HCT116 (cell line): ENCODE results near the gene ARHGEF19. TPM values are rescaled to one million over a fixed set of nuclear protein-coding genes. Genes with fewer than 3 reads are reported as not detected.

ENCODE experiments used
- ATAC-seq: fragments of 200-7000 bp; cut with Tn5 transposase; 2 replicates; pipeline ENCODE4 v1.9.1; 2020; ENCODE audit warnings: mild to moderate bottlenecking, moderate library complexity
- BruUV-seq: library from RNA; stranded (reverse); fragments of 400-500 nt; replicated peaks from 2 replicates; lab custom pipeline; 2021; lab: Mats Ljungman, UMichigan
- CTCF ChIA-PET: fragments of 300-600 bp; sonication (Branson Sonifier 250); formaldehyde crosslinking; loops from one replicate; lab custom pipeline; 2021; ENCODE audit warnings: antibody characterized with exemption; lab: Charles Lee
- POLR2A ChIA-PET: fragments of 300-600, 350-600 bp; sonication (Branson Sonifier 250); formaldehyde crosslinking; loops from one replicate; lab custom pipeline; 2021; ENCODE audit warnings: antibody characterized with exemption; lab: Charles Lee
- RAD21 ChIA-PET, 2 experiments: fragments of 300-600 bp; sonication (Branson Sonifier 250); formaldehyde crosslinking; loops; one replicate each; lab custom pipeline; 2023; ENCODE audit warnings: low total read pairs in 2 of 2; ENCODE audit not compliant: uncharacterized antibody in 2 of 2, unreplicated experiment in 2 of 2, low non-redundant PET in 1 of 2; lab: Charles Lee
- DNase-seq: peaks from one replicate; pipeline ENCODE4 v3.0.0-alpha.2; 2010; ENCODE audit warnings: low read depth, low spot score
- H2AFZ ChIP-seq: fragments of 200-600 bp; shearing (Covaris generic), sonication (generic); 2 replicates; pipeline ENCODE4 v1.6.1; 2017; ENCODE audit warnings: low read depth, mixed run types, mixed read lengths, antibody characterized with exemption, low read length; ENCODE audit not compliant: poor library complexity, severe bottlenecking
- H3K27ac ChIP-seq: 2 replicates; pipeline ENCODE4 v1.5.1; 2012; ENCODE audit warnings: low read depth, low read length
- H3K27me3 ChIP-seq: fragments of 200-600 bp; sonication (generic); 2 replicates; pipeline ENCODE4 v1.6.1; 2016; ENCODE audit warnings: mixed run types, low read length, mixed read lengths; ENCODE audit not compliant: insufficient read depth
- H3K36me3 ChIP-seq, 2 experiments: fragments of 200-500 bp in 1 of 2; fragments of 200-600 bp in 1 of 2; sonication (Bioruptor generic) in 1 of 2; sonication (generic) in 1 of 2; 2 replicates each; pipeline versions ENCODE4 v1.5.1 to v1.6.1; 2014 to 2016; ENCODE audit warnings: low read length in 2 of 2, inconsistent platforms in 1 of 2, mixed read lengths in 1 of 2, mixed run types in 1 of 2; ENCODE audit not compliant: insufficient read depth in 2 of 2, control insufficient read depth in 1 of 2
- H3K4me1 ChIP-seq, 2 experiments: fragments of 200-600 bp in 1 of 2; sonication (generic) in 1 of 2; 2 replicates each; pipeline versions ENCODE4 v1.5.1 to v1.6.1; 2012 to 2017; ENCODE audit warnings: low read length in 2 of 2, inconsistent platforms in 1 of 2, mild to moderate bottlenecking in 1 of 2, mixed read lengths in 1 of 2, mixed run types in 1 of 2, moderate library complexity in 1 of 2; ENCODE audit not compliant: insufficient read depth in 2 of 2, control insufficient read depth in 1 of 2
- H3K4me2 ChIP-seq: fragments of 200-600 bp; sonication (generic); 2 replicates; pipeline ENCODE4 v1.6.1; 2017; ENCODE audit warnings: mixed run types, low read length, mixed read lengths
- H3K4me3 ChIP-seq, 2 experiments: fragments of 200-600 bp in 1 of 2; sonication (generic) in 1 of 2; replicated peaks in 1 of 2; 2 replicates each; pipeline ENCODE4 v1.5.1; 2011 to 2016; ENCODE audit warnings: low read length in 2 of 2, control low read depth in 1 of 2, low read depth in 1 of 2, mild to moderate bottlenecking in 1 of 2, mixed read lengths in 1 of 2, mixed run types in 1 of 2
- H3K79me2 ChIP-seq: fragments of 200-600 bp; sonication (generic); 2 replicates; pipeline ENCODE4 v1.6.1; 2017; ENCODE audit warnings: mild to moderate bottlenecking, mixed run types, low read length, moderate library complexity, mixed read lengths; ENCODE audit not compliant: insufficient read depth
- H3K9ac ChIP-seq: fragments of 200-600 bp; sonication (generic); 2 replicates; pipeline ENCODE4 v1.6.1; 2016; ENCODE audit warnings: low read length, mixed read lengths
- H3K9me2 ChIP-seq: fragments of 200-600 bp; sonication (generic), shearing (Covaris generic); 2 replicates; pipeline ENCODE4 v1.6.1; 2017; ENCODE audit warnings: mixed run types, mild to moderate bottlenecking, moderate library complexity; ENCODE audit not compliant: insufficient read depth
- H3K9me3 ChIP-seq, 2 experiments: fragments of 200-500 bp in 1 of 2; fragments of 200-600 bp in 1 of 2; sonication (Bioruptor generic) in 1 of 2; sonication (generic) in 1 of 2; 2 replicates each; pipeline ENCODE4 v1.6.1; 2014 to 2017; ENCODE audit warnings: low read length in 2 of 2, mixed read lengths in 2 of 2, inconsistent platforms in 1 of 2, low read depth in 1 of 2, mild to moderate bottlenecking in 1 of 2, mixed run types in 1 of 2, moderate library complexity in 1 of 2; ENCODE audit not compliant: control insufficient read depth in 1 of 2, insufficient read depth in 1 of 2
- H4K20me1 ChIP-seq: fragments of 200-600 bp; sonication (generic), shearing (Covaris generic); 2 replicates; pipeline ENCODE4 v1.6.1; 2017; ENCODE audit warnings: mixed run types, mild to moderate bottlenecking, moderate library complexity; ENCODE audit not compliant: insufficient read depth
- CEBPB ChIP-seq: IDR thresholded peaks from 2 replicates; pipeline ENCODE4 v1.6.1; 2012; ENCODE audit warnings: low read depth
- EGR1 ChIP-seq: IDR thresholded peaks from 2 replicates; pipeline ENCODE4 v1.6.1; 2012; ENCODE audit warnings: low read depth
- EZH2 ChIP-seq: fragments of 200-600 bp; sonication (generic); IDR thresholded peaks from 2 replicates; pipeline ENCODE4 v1.6.1; 2017; ENCODE audit warnings: antibody characterized with exemption, mixed run types
- FOSL1 ChIP-seq: IDR thresholded peaks from 2 replicates; pipeline ENCODE4 v1.6.1; 2012; ENCODE audit warnings: low read depth
- JUND ChIP-seq: IDR thresholded peaks from 2 replicates; pipeline ENCODE4 v1.6.1; 2012
- TCF7L2 ChIP-seq: IDR thresholded peaks from 2 replicates; pipeline ENCODE4 v1.7.0; 2011; ENCODE audit warnings: borderline replicate concordance, inconsistent platforms; ENCODE audit not compliant: insufficient read depth, insufficient read length; ENCODE audit errors: extremely low read depth
- ZNF274 ChIP-seq: fragments of 200-500 bp; sonication (Bioruptor generic); IDR thresholded peaks from 2 replicates; pipeline ENCODE4 v1.6.1; 2014; ENCODE audit warnings: mild to moderate bottlenecking, low read depth, low read length, inconsistent platforms
- intact Hi-C: fragments of 100-400 bp; cut with micrococcal nuclease; formaldehyde crosslinking; loops from 2 replicates; pipeline ENCODE4 v1.10.0; 2022
- total RNA-seq: library from RNA; stranded (reverse); gene quantifications from one replicate; pipeline ENCODE4 v1.2.1, GENCODE V29; 2021; ENCODE audit not compliant: unreplicated experiment
- TF ChIP-seq, protein P1 (sequence below): IDR thresholded peaks from 2 replicates; pipeline ENCODE4 v1.6.1; 2011; ENCODE audit warnings: mild to moderate bottlenecking, low read length, moderate library complexity; ENCODE audit not compliant: insufficient replicate concordance; ENCODE audit errors: extremely low read depth
- TF ChIP-seq, protein P2 (sequence below): IDR thresholded peaks from 2 replicates; pipeline ENCODE4 v1.6.1; 2012

The ARHGEF19 gene
- total RNA-seq, 1 experiment from 2014 or later, result 59.7 TPM

DNA sequence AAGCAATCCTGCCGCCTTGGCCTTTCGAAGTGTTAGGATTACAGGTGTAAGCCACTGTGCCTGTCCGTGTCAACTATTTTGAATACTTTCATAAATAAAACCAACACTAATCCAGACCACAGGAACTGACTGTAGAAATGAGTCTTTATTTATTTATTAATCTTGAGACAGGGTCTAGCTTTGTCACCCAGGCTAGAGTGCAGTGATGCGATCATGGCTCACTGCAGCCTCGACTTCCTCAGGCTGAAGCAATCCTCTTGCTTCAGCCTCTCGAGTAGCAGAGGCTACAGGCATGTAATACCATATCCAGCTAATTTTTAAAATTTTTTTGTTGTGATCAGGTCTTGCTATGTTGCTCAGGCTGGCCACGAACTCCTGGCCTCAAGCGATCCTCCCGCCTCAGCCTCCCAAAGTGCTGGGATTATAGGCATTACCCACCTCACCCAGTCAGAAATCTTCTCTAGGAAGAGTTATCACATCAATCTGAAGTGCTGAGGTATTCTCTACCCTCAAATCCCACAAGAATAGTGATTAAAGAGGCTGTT is 46.2 kb upstream of the ARHGEF19 start:
- intact Hi-C loops, result no loop called here

More for the DNA sequence above, 46.2 kb upstream of the ARHGEF19 start:
- POLR2A ChIA-PET, result no interaction called here
- no TSS peak for BruUV-seq
- Histone ChIP-seq H3K9me3 (no peaks in the 10 kb centered on the region), H3K4me1 (peaks cover 8 to 12% of the 10 kb centered on the region in 2 experiments; a peak in 3 of 4 replicates), H3K9me2 (no peaks in the 10 kb centered on the region)
- TF ChIP-seq JUND, result no peak
- no peak for TF ChIP-seq CEBPB
- TF ChIP-seq, protein P1, sequence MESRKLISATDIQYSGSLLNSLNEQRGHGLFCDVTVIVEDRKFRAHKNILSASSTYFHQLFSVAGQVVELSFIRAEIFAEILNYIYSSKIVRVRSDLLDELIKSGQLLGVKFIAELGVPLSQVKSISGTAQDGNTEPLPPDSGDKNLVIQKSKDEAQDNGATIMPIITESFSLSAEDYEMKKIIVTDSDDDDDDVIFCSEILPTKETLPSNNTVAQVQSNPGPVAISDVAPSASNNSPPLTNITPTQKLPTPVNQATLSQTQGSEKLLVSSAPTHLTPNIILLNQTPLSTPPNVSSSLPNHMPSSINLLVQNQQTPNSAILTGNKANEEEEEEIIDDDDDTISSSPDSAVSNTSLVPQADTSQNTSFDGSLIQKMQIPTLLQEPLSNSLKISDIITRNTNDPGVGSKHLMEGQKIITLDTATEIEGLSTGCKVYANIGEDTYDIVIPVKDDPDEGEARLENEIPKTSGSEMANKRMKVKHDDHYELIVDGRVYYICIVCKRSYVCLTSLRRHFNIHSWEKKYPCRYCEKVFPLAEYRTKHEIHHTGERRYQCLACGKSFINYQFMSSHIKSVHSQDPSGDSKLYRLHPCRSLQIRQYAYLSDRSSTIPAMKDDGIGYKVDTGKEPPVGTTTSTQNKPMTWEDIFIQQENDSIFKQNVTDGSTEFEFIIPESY, result no peak
- no peak for TF ChIP-seq EGR1
- no peak for TF ChIP-seq ZNF274
- TF ChIP-seq FOSL1, result no peak
- TF ChIP-seq TCF7L2, result no peak
- TF ChIP-seq EZH2, result no peak
- TF ChIP-seq, protein P2, sequence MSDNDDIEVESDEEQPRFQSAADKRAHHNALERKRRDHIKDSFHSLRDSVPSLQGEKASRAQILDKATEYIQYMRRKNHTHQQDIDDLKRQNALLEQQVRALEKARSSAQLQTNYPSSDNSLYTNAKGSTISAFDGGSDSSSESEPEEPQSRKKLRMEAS, result no peak
- TF ChIP-seq, all 23 proteins: peak for 0
- H3K79me2 ChIP-seq, result no peaks in the 10 kb centered on the region
- ChIA-PET CTCF (no interaction called here), RAD21 (no interaction called here)
- peaks cover 1 to 3% of the 10 kb centered on the region in 2 experiments; a peak in 2 of 4 replicates for H3K36me3 ChIP-seq
- ATAC-seq (no peak), DNase-seq (no peak)
- no peak overlapping the region for H3K4me3 ChIP-seq
- H3K9ac ChIP-seq, result no peak overlapping the region
- H2AFZ ChIP-seq, result no peak overlapping the region
- H3K27me3 ChIP-seq, result no peaks in the 10 kb centered on the region
- no peak overlapping the region for H3K27ac ChIP-seq
- H3K4me2 ChIP-seq, result no peak overlapping the region
- no peaks in the 10 kb centered on the region for H4K20me1 ChIP-seq
